IMR-90 (cell line): ENCODE results near the gene FAM209B. TPM values are rescaled to one million over a fixed set of nuclear protein-coding genes. Genes with fewer than 3 reads are reported as not detected.

Source experiments
- ATAC-seq: fragments of 200-7000 bp; cut with Tn5 transposase; 2 replicates; pipeline ENCODE4 v1.9.1; 2020; ENCODE audit warnings: low read depth, mild to moderate bottlenecking, moderate library complexity
- BruUV-seq: library from RNA; stranded (reverse); fragments of 400-500 nt; replicated peaks from 2 replicates; lab custom pipeline; 2021; lab: Mats Ljungman, UMichigan
- CTCF ChIA-PET: fragments of 300-600 bp; formaldehyde crosslinking; extraction: SDS; loops from one replicate; lab custom pipeline; 2021; ENCODE audit warnings: antibody characterized with exemption; lab: Yijun Ruan, JAX
- POLR2A ChIA-PET: fragments of 300-600 bp; sonication (Branson Sonifier 250); formaldehyde crosslinking; loops from one replicate; lab custom pipeline; 2022; ENCODE audit warnings: antibody characterized with exemption; ENCODE audit not compliant: unreplicated experiment; lab: Charles Lee
- DNase-seq: peaks from one replicate; pipeline ENCODE4 v3.0.0; 2013
- H2AFZ ChIP-seq: replicated peaks from 2 replicates; pipeline ENCODE3; 2013; ENCODE audit warnings: low read length, mild to moderate bottlenecking; ENCODE audit not compliant: poor library complexity
- H2AK5ac ChIP-seq: 2 replicates; pipeline ENCODE4 v1.6.1; 2013; ENCODE audit warnings: low read depth, low read length, inconsistent platforms
- H2AK9ac ChIP-seq: replicated peaks from 2 replicates; pipeline ENCODE3; 2013; ENCODE audit warnings: mild to moderate bottlenecking, low read depth, low read length, moderate library complexity; ENCODE audit not compliant: poor library complexity
- H2BK120ac ChIP-seq: 2 replicates; pipeline ENCODE4 v1.6.1; 2013; ENCODE audit warnings: low read depth, low read length, inconsistent platforms
- H2BK15ac ChIP-seq: 3 replicates; pipeline ENCODE4 v1.6.1; 2013; ENCODE audit warnings: low read depth, low read length, inconsistent platforms
- H2BK20ac ChIP-seq: 2 replicates; pipeline ENCODE4 v1.6.1; 2013; ENCODE audit warnings: low read depth, mild to moderate bottlenecking, inconsistent platforms, low read length, moderate library complexity
- H2BK5ac ChIP-seq: 2 replicates; pipeline ENCODE4 v1.6.1; 2013; ENCODE audit warnings: mild to moderate bottlenecking, low read depth, low read length, inconsistent platforms; ENCODE audit not compliant: poor library complexity, severe bottlenecking
- H3K14ac ChIP-seq: replicated peaks from 2 replicates; pipeline ENCODE4 v1.6.1; 2013; ENCODE audit warnings: low read depth, low read length, inconsistent platforms
- H3K18ac ChIP-seq: 2 replicates; pipeline ENCODE4 v1.6.1; 2013; ENCODE audit warnings: low read depth, low read length, control low read depth
- H3K23ac ChIP-seq: 2 replicates; pipeline ENCODE4 v1.6.1; 2013; ENCODE audit warnings: low read depth, low read length, inconsistent platforms
- H3K27ac ChIP-seq: 2 replicates; pipeline ENCODE4 v1.5.1; 2013; ENCODE audit warnings: mild to moderate bottlenecking, control low read depth, low read length; ENCODE audit not compliant: insufficient read depth
- H3K27me3 ChIP-seq: 2 replicates; pipeline ENCODE4 v1.6.1; 2013; ENCODE audit warnings: low read length; ENCODE audit not compliant: control insufficient read depth, insufficient read depth
- H3K36me3 ChIP-seq: 2 replicates; pipeline ENCODE4 v1.6.1; 2013; ENCODE audit warnings: low read length, mixed read lengths; ENCODE audit not compliant: control insufficient read depth, insufficient read depth
- H3K4ac ChIP-seq: 2 replicates; pipeline ENCODE4 v1.6.1; 2013; ENCODE audit warnings: low read depth, low read length, inconsistent platforms
- H3K4me1 ChIP-seq: 2 replicates; pipeline ENCODE4 v1.6.1; 2013; ENCODE audit warnings: low read length, mixed read lengths; ENCODE audit not compliant: control insufficient read depth, insufficient read depth
- H3K4me2 ChIP-seq: 2 replicates; pipeline ENCODE4 v1.6.1; 2013; ENCODE audit warnings: low read depth, mild to moderate bottlenecking, control low read depth, low read length, moderate library complexity
- H3K4me3 ChIP-seq: 2 replicates; pipeline ENCODE4 v1.5.1; 2013; ENCODE audit warnings: low read depth, mild to moderate bottlenecking, control low read depth, low read length, moderate library complexity; ENCODE audit not compliant: insufficient read depth
- H3K56ac ChIP-seq: 2 replicates; pipeline ENCODE4 v1.6.1; 2013; ENCODE audit warnings: low read length, inconsistent platforms; ENCODE audit not compliant: insufficient read depth; ENCODE audit errors: extremely low read depth
- H3K79me1 ChIP-seq, 2 experiments: 2 replicates each; pipeline ENCODE4 v1.6.1; 2013; ENCODE audit warnings: low read length in 2 of 2, inconsistent platforms in 1 of 2, low read depth in 1 of 2
- H3K9ac ChIP-seq: 2 replicates; pipeline ENCODE4 v1.6.1; 2013; ENCODE audit warnings: low read depth, low read length, control low read depth
- H3K9me1 ChIP-seq: 2 replicates; pipeline ENCODE4 v1.6.1; 2013; ENCODE audit warnings: low read length, inconsistent platforms; ENCODE audit not compliant: insufficient read depth
- H3K9me3 ChIP-seq: 2 replicates; pipeline ENCODE4 v1.6.1; 2013; ENCODE audit warnings: low read length; ENCODE audit not compliant: control insufficient read depth, insufficient read depth
- H4K20me1 ChIP-seq: 2 replicates; pipeline ENCODE4 v1.6.1; 2013; ENCODE audit warnings: low read length, inconsistent platforms; ENCODE audit not compliant: insufficient read depth
- H4K5ac ChIP-seq: 2 replicates; pipeline ENCODE4 v1.6.1; 2013; ENCODE audit warnings: mild to moderate bottlenecking, low read depth, low read length, control low read depth
- H4K8ac ChIP-seq, 2 experiments: 2 replicates each; pipeline ENCODE4 v1.6.1; 2013; ENCODE audit warnings: low read depth in 2 of 2, low read length in 2 of 2, control low read depth in 1 of 2, inconsistent platforms in 1 of 2
- H4K91ac ChIP-seq: 2 replicates; pipeline ENCODE4 v1.6.1; 2013; ENCODE audit warnings: low read depth, low read length, inconsistent platforms; ENCODE audit not compliant: insufficient read depth
- BHLHE40 ChIP-seq: fragments of 150-350 bp; IDR thresholded peaks from 2 replicates; pipeline ENCODE4 v1.6.1; 2016; ENCODE audit warnings: mild to moderate bottlenecking, low read depth, low read length
- CTCF ChIP-seq: conservative IDR thresholded peaks from 2 replicates; pipeline ENCODE4 v1.5.1; 2012; ENCODE audit warnings: mild to moderate bottlenecking, low read depth, low read length, improper control_type of control experiment
- ELK1 ChIP-seq: fragments of 150-350 bp; IDR thresholded peaks from 2 replicates; pipeline ENCODE4 v1.6.1; 2016; ENCODE audit warnings: low read depth, mild to moderate bottlenecking, low read length, moderate library complexity, borderline replicate concordance
- MAFK ChIP-seq: IDR thresholded peaks from 2 replicates; pipeline ENCODE4 v1.6.1; 2012; ENCODE audit warnings: low read depth, low read length, improper control_type of control experiment
- MXI1 ChIP-seq: IDR thresholded peaks from 2 replicates; pipeline ENCODE4 v1.6.1; 2012; ENCODE audit warnings: low read depth, mild to moderate bottlenecking, low read length, moderate library complexity, borderline replicate concordance
- RCOR1 ChIP-seq: IDR thresholded peaks from 2 replicates; pipeline ENCODE4 v1.6.1; 2012; ENCODE audit warnings: mild to moderate bottlenecking, low read length, improper control_type of control experiment; ENCODE audit not compliant: insufficient replicate concordance
- WGBS, 2 experiments: methylation state at CpG; one replicate each; pipeline versions ENCODE4 v1.1.5 to v1.1.7; 2013; ENCODE audit warnings: missing lambda C conversion rate in 2 of 2; ENCODE audit not compliant: insufficient read length in 1 of 2; ENCODE audit errors: extremely low coverage in 2 of 2; 5-methylcytosine and 5-hydroxymethylcytosine counted together
- dilution Hi-C: fragments of 300-500 bp; cut with HindIII; formaldehyde crosslinking; loops from one replicate; pipeline ENCODE4 v1.14.3; 2018; ENCODE audit warnings: low sequenced_read_pairs; ENCODE audit not compliant: unreplicated experiment
- in situ Hi-C: fragments of 300-500 bp; cut with MboI; formaldehyde crosslinking; loops from 3 replicates; pipeline ENCODE4 v1.14.3; 2019; ENCODE audit warnings: low sequenced_read_pairs, inconsistent platforms, mixed read lengths
- intact Hi-C: fragments of 100-400 bp; cut with micrococcal nuclease; formaldehyde crosslinking; loops from 2 replicates; pipeline ENCODE4 v1.10.0; 2022
- polyA plus RNA-seq, 3 experiments: library from polyadenylated mRNA; depleted of rRNA; stranded (reverse); fragments of >200 nt; gene quantifications; 2 replicates each; pipeline ENCODE4 v1.2.3, GENCODE V29; 2012; ENCODE audit warnings: low replicate concordance in 1 of 3
- total RNA-seq: library from RNA; depleted of rRNA; stranded (reverse); fragments of >200 nt; gene quantifications from 2 replicates; pipeline ENCODE4 v1.2.3, GENCODE V29; 2012

Gene FAM209B
- total and polyA plus RNA-seq, 2 of the 4 experiments (the other 2 are of a cell fraction): 0.24 TPM; not detected in 1

- Histone ChIP-seq H2AFZ (no peak overlapping the region), H3K9me3 (no peaks in the 10 kb centered on the region), H2BK15ac (no peak overlapping the region), H4K91ac (no peak overlapping the region), H2BK120ac (no peak overlapping the region), H3K4me3 (no peak overlapping the region), H2BK5ac (no peak overlapping the region), H3K9me1 (no peaks in the 10 kb centered on the region), H3K4me2 (no peak overlapping the region), H2AK5ac (no peak overlapping the region), H4K20me1 (no peaks in the 10 kb centered on the region), H3K27me3 (peaks cover 9% of the 10 kb centered on the region), H2BK20ac (no peak overlapping the region), H3K14ac (no peak overlapping the region), H3K4me1 (no peaks in the 10 kb centered on the region), H4K5ac (no peak overlapping the region), H3K23ac (no peak overlapping the region), H3K27ac (no peak overlapping the region), H3K4ac (no peak overlapping the region), H4K8ac (no peak overlapping the region), H3K36me3 (no peaks in the 10 kb centered on the region), H3K79me1 (no peaks in the 10 kb centered on the region), H3K9ac (no peak overlapping the region), H3K56ac (no peak overlapping the region), H3K18ac (no peak overlapping the region), H2AK9ac (no peak overlapping the region)
- TF ChIP-seq MXI1 (no peak), ELK1 (no peak), CTCF (no peak), RCOR1 (no peak), BHLHE40 (no peak), MAFK (no peak)
- intact Hi-C loops: no loop called here
- no peak for ATAC-seq
- ChIA-PET POLR2A (no interaction called here), CTCF (no interaction called here)
- BruUV-seq: no TSS peak
- in situ Hi-C loops: no loop called here
- no peak for DNase-seq
- dilution Hi-C loops: no loop called here
- no CpG with 5 or more reads among the region's 4 CpGs for WGBS, 2 experiments
These were observed 49.5 kb downstream of the FAM209B start for GRCh38 chr20:56582542-56582941.
